Caco-2 (cell line): ENCODE data around the gene SHROOM3. TPM values are rescaled to one million over a fixed set of nuclear protein-coding genes. Genes with fewer than 3 reads are reported as not detected.

ENCODE experiments used
- BruUV-seq: library from RNA; stranded (reverse); fragments of 400-500 nt; replicated peaks from 2 replicates; lab custom pipeline; 2021; lab: Mats Ljungman, UMichigan
- CTCF ChIA-PET: fragments of 300-600 bp; sonication (Branson Sonifier 250); formaldehyde crosslinking; loops from one replicate; lab custom pipeline; 2022; ENCODE audit warnings: antibody characterized with exemption; lab: Charles Lee
- POLR2A ChIA-PET: fragments of 300-600 bp; sonication (Branson Sonifier 250); formaldehyde crosslinking; loops from one replicate; lab custom pipeline; 2022; ENCODE audit warnings: antibody characterized with exemption; lab: Charles Lee
- DNase-seq, 2 experiments: peaks; one replicate each; pipeline versions ENCODE4 v3.0.0 to v3.0.0-alpha.2; 2020 to 2022
- H3K27me3 ChIP-seq: replicated peaks from 2 replicates; pipeline ENCODE4 v1.6.0; 2011; ENCODE audit warnings: low read length; ENCODE audit not compliant: control insufficient read depth, insufficient read depth
- H3K36me3 ChIP-seq: 2 replicates; pipeline ENCODE4 v1.5.1; 2011; ENCODE audit warnings: low read length; ENCODE audit not compliant: control insufficient read depth, insufficient read depth
- H3K4me1 ChIP-seq: fragments of 250-450 bp; sonication (Bioruptor Pico); 2 replicates; pipeline ENCODE4 v1.5.1; 2020; ENCODE audit warnings: mild to moderate bottlenecking
- H3K4me3 ChIP-seq: 2 replicates; pipeline ENCODE4 v1.5.1; 2011; ENCODE audit warnings: low read depth, mild to moderate bottlenecking, control low read depth, low read length
- H3K9me3 ChIP-seq: fragments of 250-450 bp; sonication (Bioruptor Pico); 2 replicates; pipeline ENCODE4 v1.5.1; 2020; ENCODE audit warnings: mild to moderate bottlenecking, moderate library complexity
- H3K27ac Mint-ChIP-seq: one replicate; pipeline ENCODE4 v1.8.0; 2022; ENCODE audit warnings: mixed read lengths; ENCODE audit not compliant: unreplicated experiment
- H3K27me3 Mint-ChIP-seq: one replicate; pipeline ENCODE4 v1.8.0; 2022; ENCODE audit warnings: mixed read lengths; ENCODE audit not compliant: insufficient read depth, unreplicated experiment
- H3K36me3 Mint-ChIP-seq: one replicate; pipeline ENCODE4 v1.8.0; 2022; ENCODE audit warnings: mild to moderate bottlenecking, mixed read lengths; ENCODE audit not compliant: insufficient read depth, unreplicated experiment
- H3K4me1 Mint-ChIP-seq: one replicate; pipeline ENCODE4 v1.8.0; 2022; ENCODE audit warnings: low read depth, mixed read lengths; ENCODE audit not compliant: unreplicated experiment
- H3K4me3 Mint-ChIP-seq: one replicate; pipeline ENCODE4 v1.8.0; 2022; ENCODE audit warnings: mild to moderate bottlenecking, moderate library complexity, mixed read lengths; ENCODE audit not compliant: unreplicated experiment
- H3K9me3 Mint-ChIP-seq: one replicate; pipeline ENCODE4 v1.8.0; 2022; ENCODE audit warnings: mixed read lengths; ENCODE audit not compliant: unreplicated experiment
- intact Hi-C: fragments of 100-400 bp; cut with micrococcal nuclease; formaldehyde crosslinking; loops from one replicate; pipeline ENCODE4 v1.10.0; 2022; ENCODE audit not compliant: unreplicated experiment
- total RNA-seq: library from RNA; stranded (reverse); gene quantifications from 2 replicates; pipeline ENCODE4 v1.2.3, GENCODE V29; 2022
- TF ChIP-seq, protein P1 (sequence below), 2 experiments: fragments of 200-600 bp in 1 of 2; IDR thresholded peaks; 1 replicate in 1 of 2; 2 replicates in 1 of 2; pipeline versions ENCODE4 v1.5.1 to v1.8.0; 2011 to 2022; ENCODE audit warnings: antibody characterized with exemption in 1 of 2, control low read depth in 1 of 2, inconsistent platforms in 1 of 2, low read depth in 1 of 2, low read length in 1 of 2, mild to moderate bottlenecking in 1 of 2, moderate library complexity in 1 of 2; ENCODE audit not compliant: insufficient read depth in 1 of 2, severe bottlenecking in 1 of 2, unreplicated experiment in 1 of 2

The SHROOM3 gene
- total RNA-seq, 1 experiment from 2014 or later: 16.3 TPM

DNA sequence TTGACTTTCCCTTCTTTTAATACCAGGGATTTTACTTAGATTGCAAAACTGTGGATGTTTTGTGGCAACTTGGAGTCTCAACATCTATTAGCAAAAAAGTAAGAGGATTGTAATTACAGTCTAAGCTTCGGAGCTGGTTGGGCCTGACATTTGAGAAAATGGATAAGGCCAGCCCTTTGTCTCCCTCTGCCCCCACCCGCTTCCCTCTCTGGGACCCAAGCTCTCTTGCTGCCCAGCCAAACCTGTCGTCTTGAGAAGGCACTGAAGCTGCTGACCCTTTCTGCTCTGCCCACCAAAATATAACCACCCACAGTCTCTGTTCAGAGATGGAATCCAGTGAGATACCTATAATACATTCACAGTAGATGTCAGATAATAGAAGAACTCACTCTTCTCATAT, 49.6 kb downstream of the SHROOM3 start:
- Histone ChIP-seq H3K27me3 (no peaks in the 10 kb centered on the region), H3K9me3 (no peaks in the 10 kb centered on the region), H3K4me3 (no peak overlapping the region), H3K36me3 (no peaks in the 10 kb centered on the region), H3K4me1 (no peaks in the 10 kb centered on the region)
- ChIA-PET POLR2A (no interaction called here), CTCF (no interaction called here)
- peaks cover 3% of the 10 kb centered on the region for H3K4me1 Mint-ChIP-seq
- H3K4me3 Mint-ChIP-seq: no peak overlapping the region
- DNase-seq: no peak
- H3K9me3 Mint-ChIP-seq: peaks cover 23% of the 10 kb centered on the region
- peaks cover 4% of the 10 kb centered on the region for H3K27me3 Mint-ChIP-seq
- TF ChIP-seq, protein P1, sequence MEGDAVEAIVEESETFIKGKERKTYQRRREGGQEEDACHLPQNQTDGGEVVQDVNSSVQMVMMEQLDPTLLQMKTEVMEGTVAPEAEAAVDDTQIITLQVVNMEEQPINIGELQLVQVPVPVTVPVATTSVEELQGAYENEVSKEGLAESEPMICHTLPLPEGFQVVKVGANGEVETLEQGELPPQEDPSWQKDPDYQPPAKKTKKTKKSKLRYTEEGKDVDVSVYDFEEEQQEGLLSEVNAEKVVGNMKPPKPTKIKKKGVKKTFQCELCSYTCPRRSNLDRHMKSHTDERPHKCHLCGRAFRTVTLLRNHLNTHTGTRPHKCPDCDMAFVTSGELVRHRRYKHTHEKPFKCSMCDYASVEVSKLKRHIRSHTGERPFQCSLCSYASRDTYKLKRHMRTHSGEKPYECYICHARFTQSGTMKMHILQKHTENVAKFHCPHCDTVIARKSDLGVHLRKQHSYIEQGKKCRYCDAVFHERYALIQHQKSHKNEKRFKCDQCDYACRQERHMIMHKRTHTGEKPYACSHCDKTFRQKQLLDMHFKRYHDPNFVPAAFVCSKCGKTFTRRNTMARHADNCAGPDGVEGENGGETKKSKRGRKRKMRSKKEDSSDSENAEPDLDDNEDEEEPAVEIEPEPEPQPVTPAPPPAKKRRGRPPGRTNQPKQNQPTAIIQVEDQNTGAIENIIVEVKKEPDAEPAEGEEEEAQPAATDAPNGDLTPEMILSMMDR (IDR thresholded peaks at IDR 0.05; ENCODE audit: insufficient read depth in 1 of 2, low read depth in 1 of 2, low read length in 1 of 2, severe bottlenecking in 1 of 2, unreplicated experiment in 1 of 2): no peak
- peaks cover 3% of the 10 kb centered on the region for H3K36me3 Mint-ChIP-seq
- no peak overlapping the region for H3K27ac Mint-ChIP-seq
- intact Hi-C loops: no loop called here
- BruUV-seq: no TSS peak

GRCh38 chr4:76485450-76485849, 50.4 kb downstream of the SHROOM3 start:
- POLR2A ChIA-PET: no interaction called here
- peaks cover 4% of the 10 kb centered on the region for H3K27me3 Mint-ChIP-seq

GRCh38 chr4:76486588-76487276, 51.7 kb downstream of the SHROOM3 start:
- no peaks in the 10 kb centered on the region for H3K36me3 ChIP-seq
- Mint-ChIP-seq H3K36me3 (peaks cover 4% of the 10 kb centered on the region), H3K27me3 (no peaks in the 10 kb centered on the region), H3K9me3 (peaks cover 14% of the 10 kb centered on the region), H3K27ac (no peak overlapping the region), H3K4me3 (no peak overlapping the region), H3K4me1 (peaks cover 9% of the 10 kb centered on the region)
- ChIA-PET POLR2A (no interaction called here), CTCF (no interaction called here)
- no peaks in the 10 kb centered on the region for H3K4me1 ChIP-seq
- no TSS peak for BruUV-seq
- no peaks in the 10 kb centered on the region for H3K27me3 ChIP-seq
- TF ChIP-seq, protein P1 (IDR thresholded peaks at IDR 0.05; ENCODE audit: insufficient read depth in 1 of 2, low read depth in 1 of 2, low read length in 1 of 2, severe bottlenecking in 1 of 2, unreplicated experiment in 1 of 2): no peak
- H3K4me3 ChIP-seq: no peak overlapping the region
- DNase-seq: no peak
- no peaks in the 10 kb centered on the region for H3K9me3 ChIP-seq
- intact Hi-C loops: no loop called here

More at GRCh38 chr4:76485450-76485849, 50.4 kb downstream of the SHROOM3 start:
- DNase-seq: no peak
- intact Hi-C loops: no loop called here
- H3K27me3 ChIP-seq: no peaks in the 10 kb centered on the region
- no peaks in the 10 kb centered on the region for H3K36me3 ChIP-seq
- no peak overlapping the region for H3K4me3 Mint-ChIP-seq
- BruUV-seq: no TSS peak
- no peaks in the 10 kb centered on the region for H3K9me3 ChIP-seq
- peaks cover 9% of the 10 kb centered on the region for H3K4me1 Mint-ChIP-seq
- H3K9me3 Mint-ChIP-seq: peaks cover 22% of the 10 kb centered on the region
- no peaks in the 10 kb centered on the region for H3K4me1 ChIP-seq
- CTCF ChIA-PET: no interaction called here
- H3K36me3 Mint-ChIP-seq: peaks cover 4% of the 10 kb centered on the region
- no peak overlapping the region for H3K4me3 ChIP-seq
- TF ChIP-seq, protein P1 (IDR thresholded peaks at IDR 0.05; ENCODE audit: insufficient read depth in 1 of 2, low read depth in 1 of 2, low read length in 1 of 2, severe bottlenecking in 1 of 2, unreplicated experiment in 1 of 2): no peak
- H3K27ac Mint-ChIP-seq: no peak overlapping the region
